ENCODE results near the gene BAHCC1. TPM values are rescaled to one million over a fixed set of nuclear protein-coding genes. Genes with fewer than 3 reads are reported as not detected.

Gene BAHCC1
- total RNA-seq, 1 experiment from 2014 or later: 29.8 TPM

DNA sequence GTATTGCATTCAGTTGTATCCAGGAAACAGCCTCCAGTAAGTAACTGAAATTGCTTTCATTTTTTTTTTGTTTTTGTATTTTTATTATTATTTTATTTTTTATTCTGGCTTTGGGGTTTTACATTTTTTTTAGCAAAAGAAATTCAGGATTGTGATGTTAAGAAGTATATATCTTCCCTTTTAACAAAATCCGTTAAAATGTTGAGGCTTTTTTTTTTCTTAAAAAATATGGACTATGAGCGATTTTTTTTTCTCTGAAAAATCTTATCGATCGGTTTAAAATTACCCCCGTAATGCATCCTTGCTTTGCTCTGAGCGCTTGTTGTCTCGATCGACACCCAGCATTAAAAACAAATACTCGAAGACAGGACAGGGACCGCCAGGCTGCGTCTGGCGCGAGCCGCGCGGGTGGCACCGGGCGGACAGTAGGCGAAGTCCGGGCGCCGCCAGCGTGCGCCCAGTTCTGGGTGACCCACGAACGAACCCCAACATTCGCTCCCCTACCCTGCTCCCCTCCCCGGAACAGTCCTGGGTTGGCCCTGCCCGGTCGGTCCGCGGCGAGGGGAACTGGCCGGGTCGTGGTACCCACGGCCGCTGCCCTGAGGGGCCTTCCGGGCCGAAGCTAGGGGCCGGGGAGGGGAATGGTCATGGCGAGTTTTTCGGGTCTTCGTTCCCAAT, 482 bp downstream of the BAHCC1 start:
- no peak for TF ChIP-seq ELF4 (CRISPR knock-in tag; IDR thresholded peaks at IDR 0.05; ENCODE audit: low read depth)
- TF ChIP-seq HMGA2 (CRISPR knock-in tag; IDR thresholded peaks at IDR 0.05): 0 out of 2 replicates have a peak, but pooled peaks have one; percentile 38
- Mint-ChIP-seq H3K27ac (peak overlapping the region; percentile 86; the same call in 1 of the 2 replicates), H3K9me3 (no peaks in the 10 kb centered on the region), H3K4me1 (peaks cover 36% of the 10 kb centered on the region), H3K27me3 (ENCODE audit: low read depth) (peaks cover 69% of the 10 kb centered on the region), H3K4me3 (peak overlapping the region; percentile 72), H3K36me3 (no peaks in the 10 kb centered on the region)
- ChIA-PET CTCF (interaction anchor here (0.6 to 3.7 kb wide), 21 partner anchors 9 to 1558 kb away, joined by 3 to 55 read pairs (median 5); partner anchors contain the start of genes CEP131 and SLC38A10), POLR2A (interaction anchor here (0.6 to 1.5 kb wide), 4 partner anchors 55 to 157 kb away, joined by 3 to 12 read pairs (median 8); partner anchors contain the start of genes ACTG1, NDUFAF8 and TEPSIN)
- no peak for ATAC-seq
- no peak for DNase-seq (ENCODE audit: low spot score)

DNA sequence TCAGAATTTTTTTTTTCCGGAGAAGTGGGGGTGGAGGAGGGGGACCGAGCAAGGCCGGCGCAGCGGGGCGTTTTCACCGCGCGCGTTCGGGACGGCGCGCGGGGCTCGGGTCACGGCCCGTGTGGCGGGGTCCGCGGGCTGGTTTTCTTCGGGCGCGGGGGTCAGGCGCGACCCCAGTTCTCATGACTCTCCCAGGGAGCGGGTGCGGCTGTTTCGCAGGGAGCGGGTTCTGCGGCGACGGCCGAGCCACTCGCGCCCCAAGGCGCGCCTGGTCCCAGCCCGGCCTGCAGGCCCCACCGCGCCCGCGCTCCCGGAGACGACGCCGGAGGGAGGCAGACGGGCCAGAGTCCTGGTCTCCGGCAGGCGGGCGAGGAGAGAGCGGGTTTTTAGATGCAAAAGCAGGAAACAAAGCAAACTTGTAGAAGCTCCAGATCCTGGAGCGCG, 1.0 kb downstream of the BAHCC1 start:
- Mint-ChIP-seq H3K4me3 (peak overlapping the region; percentile 72), H3K36me3 (no peaks in the 10 kb centered on the region), H3K27me3 (ENCODE audit: low read depth) (peaks cover 69% of the 10 kb centered on the region), H3K9me3 (no peaks in the 10 kb centered on the region), H3K4me1 (peaks cover 41% of the 10 kb centered on the region), H3K27ac (no peak overlapping the region)
- TF ChIP-seq, protein P1, sequence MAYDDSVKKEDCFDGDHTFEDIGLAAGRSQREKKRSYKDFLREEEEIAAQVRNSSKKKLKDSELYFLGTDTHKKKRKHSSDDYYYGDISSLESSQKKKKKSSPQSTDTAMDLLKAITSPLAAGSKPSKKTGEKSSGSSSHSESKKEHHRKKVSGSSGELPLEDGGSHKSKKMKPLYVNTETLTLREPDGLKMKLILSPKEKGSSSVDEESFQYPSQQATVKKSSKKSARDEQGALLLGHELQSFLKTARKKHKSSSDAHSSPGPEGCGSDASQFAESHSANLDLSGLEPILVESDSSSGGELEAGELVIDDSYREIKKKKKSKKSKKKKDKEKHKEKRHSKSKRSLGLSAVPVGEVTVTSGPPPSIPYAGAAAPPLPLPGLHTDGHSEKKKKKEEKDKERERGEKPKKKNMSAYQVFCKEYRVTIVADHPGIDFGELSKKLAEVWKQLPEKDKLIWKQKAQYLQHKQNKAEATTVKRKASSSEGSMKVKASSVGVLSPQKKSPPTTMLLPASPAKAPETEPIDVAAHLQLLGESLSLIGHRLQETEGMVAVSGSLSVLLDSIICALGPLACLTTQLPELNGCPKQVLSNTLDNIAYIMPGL (CRISPR knock-in tag; IDR thresholded peaks at IDR 0.05): 0 out of 2 replicates have a peak, but pooled peaks have one; percentile 4
- TF ChIP-seq ZNF317 (CRISPR knock-in tag; IDR thresholded peaks at IDR 0.05; ENCODE audit: borderline replicate concordance, low read depth): no peak
- TF ChIP-seq MYBL2 (CRISPR knock-in tag; IDR thresholded peaks at IDR 0.05): 0 out of 2 replicates have a peak, but pooled peaks have one; percentile 30
- TF ChIP-seq KAT7 (CRISPR knock-in tag; IDR thresholded peaks at IDR 0.05; ENCODE audit: borderline replicate concordance): peak; percentile 26; the same call in 1 of the 2 replicates
- TF ChIP-seq, protein P2, sequence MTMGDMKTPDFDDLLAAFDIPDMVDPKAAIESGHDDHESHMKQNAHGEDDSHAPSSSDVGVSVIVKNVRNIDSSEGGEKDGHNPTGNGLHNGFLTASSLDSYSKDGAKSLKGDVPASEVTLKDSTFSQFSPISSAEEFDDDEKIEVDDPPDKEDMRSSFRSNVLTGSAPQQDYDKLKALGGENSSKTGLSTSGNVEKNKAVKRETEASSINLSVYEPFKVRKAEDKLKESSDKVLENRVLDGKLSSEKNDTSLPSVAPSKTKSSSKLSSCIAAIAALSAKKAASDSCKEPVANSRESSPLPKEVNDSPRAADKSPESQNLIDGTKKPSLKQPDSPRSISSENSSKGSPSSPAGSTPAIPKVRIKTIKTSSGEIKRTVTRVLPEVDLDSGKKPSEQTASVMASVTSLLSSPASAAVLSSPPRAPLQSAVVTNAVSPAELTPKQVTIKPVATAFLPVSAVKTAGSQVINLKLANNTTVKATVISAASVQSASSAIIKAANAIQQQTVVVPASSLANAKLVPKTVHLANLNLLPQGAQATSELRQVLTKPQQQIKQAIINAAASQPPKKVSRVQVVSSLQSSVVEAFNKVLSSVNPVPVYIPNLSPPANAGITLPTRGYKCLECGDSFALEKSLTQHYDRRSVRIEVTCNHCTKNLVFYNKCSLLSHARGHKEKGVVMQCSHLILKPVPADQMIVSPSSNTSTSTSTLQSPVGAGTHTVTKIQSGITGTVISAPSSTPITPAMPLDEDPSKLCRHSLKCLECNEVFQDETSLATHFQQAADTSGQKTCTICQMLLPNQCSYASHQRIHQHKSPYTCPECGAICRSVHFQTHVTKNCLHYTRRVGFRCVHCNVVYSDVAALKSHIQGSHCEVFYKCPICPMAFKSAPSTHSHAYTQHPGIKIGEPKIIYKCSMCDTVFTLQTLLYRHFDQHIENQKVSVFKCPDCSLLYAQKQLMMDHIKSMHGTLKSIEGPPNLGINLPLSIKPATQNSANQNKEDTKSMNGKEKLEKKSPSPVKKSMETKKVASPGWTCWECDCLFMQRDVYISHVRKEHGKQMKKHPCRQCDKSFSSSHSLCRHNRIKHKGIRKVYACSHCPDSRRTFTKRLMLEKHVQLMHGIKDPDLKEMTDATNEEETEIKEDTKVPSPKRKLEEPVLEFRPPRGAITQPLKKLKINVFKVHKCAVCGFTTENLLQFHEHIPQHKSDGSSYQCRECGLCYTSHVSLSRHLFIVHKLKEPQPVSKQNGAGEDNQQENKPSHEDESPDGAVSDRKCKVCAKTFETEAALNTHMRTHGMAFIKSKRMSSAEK (CRISPR knock-in tag; IDR thresholded peaks at IDR 0.05; ENCODE audit: borderline replicate concordance): no peak
- no peak for ATAC-seq
- ChIA-PET CTCF (interaction anchor here (0.6 to 3.7 kb wide), 12 partner anchors 23 to 1559 kb away, joined by 3 to 55 read pairs (median 4); no protein-coding TSS in a partner anchor), POLR2A (interaction anchor here (0.8 to 1.1 kb wide), 3 partner anchors 11 to 116 kb away, joined by 4 to 5 read pairs (median 4); partner anchors contain the start of gene ACTG1)
- DNase-seq (ENCODE audit: low spot score): no peak

- H3K4me3 Mint-ChIP-seq: peak overlapping the region; percentile 72
- ATAC-seq (no peak), DNase-seq (ENCODE audit: low spot score) (peak; percentile 76)
- peaks cover 43% of the 10 kb centered on the region for H3K4me1 Mint-ChIP-seq
- peaks cover 69% of the 10 kb centered on the region for H3K27me3 Mint-ChIP-seq (ENCODE audit: low read depth)
- no peaks in the 10 kb centered on the region for H3K9me3 Mint-ChIP-seq
- TF ChIP-seq ATF1 (CRISPR knock-in tag; IDR thresholded peaks at IDR 0.05) (no peak), FOXP4 (CRISPR knock-in tag; IDR thresholded peaks at IDR 0.05) (0 out of 2 replicates have a peak, but pooled peaks have one; percentile 19), IRF2 (CRISPR knock-in tag; IDR thresholded peaks at IDR 0.05; ENCODE audit: borderline replicate concordance, low read depth) (no peak), MYBL2 (CRISPR knock-in tag; IDR thresholded peaks at IDR 0.05) (0 out of 2 replicates have a peak, but pooled peaks have one; percentile 9), ZNF138 (CRISPR knock-in tag; conservative IDR thresholded peaks at IDR 0.05) (no peak), KAT7 (CRISPR knock-in tag; IDR thresholded peaks at IDR 0.05; ENCODE audit: borderline replicate concordance) (0 out of 2 replicates have a peak, but pooled peaks have one; percentile 19), ZNF416 (CRISPR knock-in tag; IDR thresholded peaks at IDR 0.05) (no peak), MAX (CRISPR knock-in tag; IDR thresholded peaks at IDR 0.05) (no peak)
- TF ChIP-seq, protein P3, sequence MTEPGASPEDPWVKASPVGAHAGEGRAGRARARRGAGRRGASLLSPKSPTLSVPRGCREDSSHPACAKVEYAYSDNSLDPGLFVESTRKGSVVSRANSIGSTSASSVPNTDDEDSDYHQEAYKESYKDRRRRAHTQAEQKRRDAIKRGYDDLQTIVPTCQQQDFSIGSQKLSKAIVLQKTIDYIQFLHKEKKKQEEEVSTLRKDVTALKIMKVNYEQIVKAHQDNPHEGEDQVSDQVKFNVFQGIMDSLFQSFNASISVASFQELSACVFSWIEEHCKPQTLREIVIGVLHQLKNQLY (CRISPR knock-in tag; IDR thresholded peaks at IDR 0.05): no peak
- TF ChIP-seq, protein P1 (CRISPR knock-in tag; IDR thresholded peaks at IDR 0.05): 0 out of 2 replicates have a peak, but pooled peaks have one; percentile 7
- ChIA-PET CTCF (interaction anchor here (0.6 to 3.7 kb wide), 21 partner anchors 23 to 1559 kb away, joined by 3 to 55 read pairs (median 4); no protein-coding TSS in a partner anchor), POLR2A (interaction anchor here (0.6 to 1.1 kb wide), 6 partner anchors 11 to 136 kb away, joined by 3 to 5 read pairs (median 4); partner anchors contain the start of gene ACTG1)
- no peak overlapping the region; the same call in 1 of the 2 replicates for H3K27ac Mint-ChIP-seq
- no peaks in the 10 kb centered on the region for H3K36me3 Mint-ChIP-seq
Observed at GRCh38 chr17:81396722-81397313, 1.6 kb downstream of the BAHCC1 start.
